ENCODE results near the gene DXO.
"Not testable (repeated sequence)": the region's sequence is repeated elsewhere in the genome, so short reads cannot be mapped to it uniquely, and the experiment has no call there.

Gene DXO

GRCh38 chr6:31971993-31972708, at the start of gene DXO:
DXO (minus strand) TSS chr6:31972138; CDS start chr6:31971675, 463 bp downstream.
- Histone ChIP-seq H3K36me3 (replicated peaks) (peaks cover 27% of the 10 kb centered on the region), H3K27ac (peak within 1 kb of the TSS; percentile 99), H3K27me3 (replicated peaks) (no peaks in the 10 kb centered on the region), H3K4me3 (ENCODE audit: low read depth, low read length) (peak within 1 kb of the TSS; percentile 92)
- TF ChIP-seq CTCF (IDR thresholded peaks at IDR 0.05; ENCODE audit: low read depth, low read length, missing control alignments) = no peak
- DNase-seq = peak; percentile 97
- in situ Hi-C loops (cut with HindIII; ENCODE audit: low pct_ligation_motif_present, low sequenced_read_pairs) = no loop called here

- H3K36me3 ChIP-seq (replicated peaks); H3K4me3 ChIP-seq (ENCODE audit: low read depth, low read length); in situ Hi-C loops (cut with HindIII; ENCODE audit: low pct_ligation_motif_present, low sequenced_read_pairs); H3K27me3 ChIP-seq (replicated peaks); DNase-seq; H3K27ac ChIP-seq: not testable (repeated sequence)
Measured at GRCh38 chr6:32014547-32014946, 42.6 kb upstream of the DXO start, which contains the start of gene C4B. C4B (plus strand) TSS chr6:32014795; CDS start chr6:32014846, 51 bp downstream.

GRCh38 chr6:32013738-32014137, 41.8 kb upstream of the DXO start:
- H3K27me3 ChIP-seq (replicated peaks); in situ Hi-C loops (cut with HindIII; ENCODE audit: low pct_ligation_motif_present, low sequenced_read_pairs); H3K36me3 ChIP-seq (replicated peaks); H3K4me3 ChIP-seq (ENCODE audit: low read depth, low read length); DNase-seq; H3K27ac ChIP-seq: not testable (repeated sequence)

GRCh38 chr6:32012941-32013617, 41.1 kb upstream of the DXO start:
- H3K36me3 ChIP-seq (replicated peaks); DNase-seq; in situ Hi-C loops (cut with HindIII; ENCODE audit: low pct_ligation_motif_present, low sequenced_read_pairs); H3K27ac ChIP-seq; H3K4me3 ChIP-seq (ENCODE audit: low read depth, low read length); H3K27me3 ChIP-seq (replicated peaks): not testable (repeated sequence)

GRCh38 chr6:32010856-32011530, 39.1 kb upstream of the DXO start:
- H3K27me3 ChIP-seq (replicated peaks); H3K27ac ChIP-seq; H3K36me3 ChIP-seq (replicated peaks); DNase-seq; in situ Hi-C loops (cut with HindIII; ENCODE audit: low pct_ligation_motif_present, low sequenced_read_pairs); H3K4me3 ChIP-seq (ENCODE audit: low read depth, low read length): not testable (repeated sequence)

- H3K27me3 ChIP-seq (replicated peaks); DNase-seq; H3K36me3 ChIP-seq (replicated peaks); in situ Hi-C loops (cut with HindIII; ENCODE audit: low pct_ligation_motif_present, low sequenced_read_pairs); H3K27ac ChIP-seq; H3K4me3 ChIP-seq (ENCODE audit: low read depth, low read length): not testable (repeated sequence)
Measured at GRCh38 chr6:32009537-32009936, 37.6 kb upstream of the DXO start.

GRCh38 chr6:32008616-32009015, 36.7 kb upstream of the DXO start:
- in situ Hi-C loops (cut with HindIII; ENCODE audit: low pct_ligation_motif_present, low sequenced_read_pairs); H3K4me3 ChIP-seq (ENCODE audit: low read depth, low read length); H3K27me3 ChIP-seq (replicated peaks); DNase-seq; H3K27ac ChIP-seq; H3K36me3 ChIP-seq (replicated peaks): not testable (repeated sequence)

- H3K36me3 ChIP-seq (replicated peaks); H3K4me3 ChIP-seq (ENCODE audit: low read depth, low read length); H3K27ac ChIP-seq; DNase-seq; H3K27me3 ChIP-seq (replicated peaks); in situ Hi-C loops (cut with HindIII; ENCODE audit: low pct_ligation_motif_present, low sequenced_read_pairs): not testable (repeated sequence)
Measured at GRCh38 chr6:32008037-32008436, 36.1 kb upstream of the DXO start.

- H3K36me3 ChIP-seq (replicated peaks); H3K27ac ChIP-seq; DNase-seq; H3K4me3 ChIP-seq (ENCODE audit: low read depth, low read length); in situ Hi-C loops (cut with HindIII; ENCODE audit: low pct_ligation_motif_present, low sequenced_read_pairs); H3K27me3 ChIP-seq (replicated peaks): not testable (repeated sequence)
Measured at GRCh38 chr6:32007086-32007485, 35.1 kb upstream of the DXO start.

- DNase-seq; in situ Hi-C loops (cut with HindIII; ENCODE audit: low pct_ligation_motif_present, low sequenced_read_pairs); H3K4me3 ChIP-seq (ENCODE audit: low read depth, low read length): not testable (repeated sequence)
Measured at GRCh38 chr6:32005991-32006529, 34.1 kb upstream of the DXO start.

GRCh38 chr6:32005538-32005880, 33.6 kb upstream of the DXO start:
- DNase-seq; H3K27ac ChIP-seq; H3K36me3 ChIP-seq (replicated peaks); in situ Hi-C loops (cut with HindIII; ENCODE audit: low pct_ligation_motif_present, low sequenced_read_pairs); H3K4me3 ChIP-seq (ENCODE audit: low read depth, low read length); H3K27me3 ChIP-seq (replicated peaks): not testable (repeated sequence)

More at GRCh38 chr6:32005991-32006529, 34.1 kb upstream of the DXO start:
- H3K27me3 ChIP-seq (replicated peaks); H3K27ac ChIP-seq; H3K36me3 ChIP-seq (replicated peaks): not testable (repeated sequence)

- in situ Hi-C loops (cut with HindIII; ENCODE audit: low pct_ligation_motif_present, low sequenced_read_pairs); H3K4me3 ChIP-seq (ENCODE audit: low read depth, low read length); DNase-seq; H3K36me3 ChIP-seq (replicated peaks); H3K27ac ChIP-seq; H3K27me3 ChIP-seq (replicated peaks): not testable (repeated sequence)
Measured at GRCh38 chr6:32004864-32005537, 33.1 kb upstream of the DXO start.

- DNase-seq; in situ Hi-C loops (cut with HindIII; ENCODE audit: low pct_ligation_motif_present, low sequenced_read_pairs): not testable (repeated sequence)
Measured at GRCh38 chr6:32004393-32004792, 32.5 kb upstream of the DXO start.

More at GRCh38 chr6:32004393-32004792, 32.5 kb upstream of the DXO start:
- not testable (repeated sequence) for H3K27ac ChIP-seq; H3K4me3 ChIP-seq (ENCODE audit: low read depth, low read length); H3K36me3 ChIP-seq (replicated peaks); H3K27me3 ChIP-seq (replicated peaks)
